Thyroid gland (tissue), 4 donors: ENCODE results near the gene MORC1. TPM values are rescaled to one million over a fixed set of nuclear protein-coding genes. Genes with fewer than 3 reads are reported as not detected.

ENCODE experiments used
- DNase-seq, 2 donors: peaks; one replicate each; pipeline ENCODE4 v3.0.0-alpha.2; 2019
- H3K27ac ChIP-seq, 3 donors: fragments of 200-600 bp; sonication (generic); 1 replicate in 2 of 3; 2 replicates in 1 of 3; pipeline ENCODE4 v1.5.1; 2016 to 2019; ENCODE audit warnings: mild to moderate bottlenecking in 1 of 3, moderate library complexity in 1 of 3
- H3K27me3 ChIP-seq: fragments of 200-600 bp; sonication (generic); one replicate; pipeline ENCODE4 v1.5.1; 2019
- H3K36me3 ChIP-seq, 2 donors: fragments of 200-600 bp; sonication (generic); one replicate each; pipeline ENCODE4 v1.5.1; 2016 to 2019
- H3K4me1 ChIP-seq, 2 donors: fragments of 200-600 bp; sonication (generic); one replicate each; pipeline ENCODE4 v1.5.1; 2017 to 2019
- H3K4me3 ChIP-seq, 3 donors: fragments of 200-600 bp; sonication (generic); replicated peaks in 1 of 3; 1 replicate in 2 of 3; 2 replicates in 1 of 3; pipeline ENCODE4 v1.5.1; 2016; ENCODE audit warnings: mild to moderate bottlenecking in 1 of 3
- H3K9me3 ChIP-seq: fragments of 200-600 bp; sonication (generic); one replicate; pipeline ENCODE4 v1.5.1; 2017
- POLR2A ChIP-seq, 2 donors: fragments of 450-650 bp; IDR thresholded peaks; one replicate each; pipeline ENCODE4 v1.6.1; 2017; ENCODE audit warnings: antibody characterized with exemption in 2 of 2, mild to moderate bottlenecking in 2 of 2, moderate library complexity in 1 of 2
- WGBS, 2 donors: methylation state at CpG; one replicate each; pipeline ENCODE4 v1.1.5; 2017; 5-methylcytosine and 5-hydroxymethylcytosine counted together
- intact Hi-C: fragments of 100-400 bp; cut with DNase I; formaldehyde crosslinking; loops from one replicate; pipeline ENCODE4 v1.15.1; 2023
- total RNA-seq, 4 donors: library from RNA; depleted of rRNA; stranded (reverse); fragments of >200 nt; gene quantifications; one replicate each; pipeline ENCODE4 v1.2.3, GENCODE V29; 2016
- TF ChIP-seq, protein P1 (sequence below), 6 experiments: fragments of 200-600 bp in 3 of 6; fragments of 450-650 bp in 3 of 6; sonication (generic) in 3 of 6; IDR thresholded peaks; one replicate each; pipeline ENCODE4 v1.5.1; 2016 to 2019; ENCODE audit warnings: antibody characterized with exemption in 6 of 6, mild to moderate bottlenecking in 2 of 6, inconsistent platforms in 1 of 6, moderate library complexity in 1 of 6

Gene MORC1
- total RNA-seq, 4 donors from 2014 or later: 0.13 TPM; not detected in 3

DNA sequence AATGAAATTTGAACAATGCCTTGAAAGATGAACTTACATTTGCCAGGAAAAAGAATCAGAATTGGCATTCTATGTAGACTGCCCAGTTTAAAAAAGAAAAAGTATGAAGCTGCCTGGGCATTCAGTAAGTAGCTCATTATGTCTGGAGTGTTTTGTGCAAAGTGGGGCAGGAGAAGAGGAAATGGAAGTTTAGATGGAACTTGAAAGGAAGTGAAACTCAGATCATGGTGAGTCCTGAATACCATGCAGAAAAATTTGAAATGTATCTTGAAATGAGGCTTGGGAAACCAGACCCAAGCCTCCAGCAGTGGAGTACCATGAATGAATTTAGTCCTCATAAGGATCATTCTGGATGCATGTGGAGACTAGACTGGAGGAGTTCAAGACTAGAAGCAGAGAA lies 4.8 kb upstream of the MORC1 start:
- intact Hi-C loops: no loop called here
- Histone ChIP-seq H3K4me1 (no peaks in the 10 kb centered on the region), H3K4me3 (no peak overlapping the region), H3K9me3 (no peaks in the 10 kb centered on the region), H3K27ac (no peak overlapping the region), H3K27me3 (no peaks in the 10 kb centered on the region), H3K36me3 (no peaks in the 10 kb centered on the region)
- no peak for DNase-seq
- TF ChIP-seq, protein P1, sequence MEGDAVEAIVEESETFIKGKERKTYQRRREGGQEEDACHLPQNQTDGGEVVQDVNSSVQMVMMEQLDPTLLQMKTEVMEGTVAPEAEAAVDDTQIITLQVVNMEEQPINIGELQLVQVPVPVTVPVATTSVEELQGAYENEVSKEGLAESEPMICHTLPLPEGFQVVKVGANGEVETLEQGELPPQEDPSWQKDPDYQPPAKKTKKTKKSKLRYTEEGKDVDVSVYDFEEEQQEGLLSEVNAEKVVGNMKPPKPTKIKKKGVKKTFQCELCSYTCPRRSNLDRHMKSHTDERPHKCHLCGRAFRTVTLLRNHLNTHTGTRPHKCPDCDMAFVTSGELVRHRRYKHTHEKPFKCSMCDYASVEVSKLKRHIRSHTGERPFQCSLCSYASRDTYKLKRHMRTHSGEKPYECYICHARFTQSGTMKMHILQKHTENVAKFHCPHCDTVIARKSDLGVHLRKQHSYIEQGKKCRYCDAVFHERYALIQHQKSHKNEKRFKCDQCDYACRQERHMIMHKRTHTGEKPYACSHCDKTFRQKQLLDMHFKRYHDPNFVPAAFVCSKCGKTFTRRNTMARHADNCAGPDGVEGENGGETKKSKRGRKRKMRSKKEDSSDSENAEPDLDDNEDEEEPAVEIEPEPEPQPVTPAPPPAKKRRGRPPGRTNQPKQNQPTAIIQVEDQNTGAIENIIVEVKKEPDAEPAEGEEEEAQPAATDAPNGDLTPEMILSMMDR (IDR thresholded peaks at IDR 0.05): no peak
- no peak for TF ChIP-seq POLR2A (IDR thresholded peaks at IDR 0.05)

DNA sequence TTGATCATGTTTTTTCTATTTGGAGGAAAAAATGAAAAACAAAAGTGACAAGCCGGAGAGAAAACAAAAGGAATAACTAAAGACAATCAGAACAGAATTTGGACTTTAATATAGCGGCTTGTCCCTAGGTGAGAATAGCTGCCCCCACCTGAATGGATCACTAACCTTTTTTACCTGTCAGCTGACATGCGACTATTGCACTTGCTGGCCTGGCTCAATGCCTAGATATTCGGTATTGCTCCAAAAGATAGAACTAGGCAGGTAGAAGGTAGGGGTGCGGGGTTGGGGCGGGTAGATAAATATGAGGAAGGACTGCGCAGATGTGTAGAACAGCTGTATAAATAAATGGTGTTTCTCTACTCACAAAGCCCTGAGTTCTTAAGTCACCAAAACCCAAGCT lies 650 bp upstream of the MORC1 start:
- intact Hi-C loops: no loop called here
- DNase-seq: no peak
- H3K9me3 ChIP-seq: no peaks in the 10 kb centered on the region
- H3K4me3 ChIP-seq: no peak overlapping the region
- 88 to 89% methylated on average over 7 of the region's 7 CpGs for WGBS, 2 donors
- TF ChIP-seq, protein P1 (IDR thresholded peaks at IDR 0.05): no peak
- TF ChIP-seq POLR2A (IDR thresholded peaks at IDR 0.05): no peak
- H3K27ac ChIP-seq: no peak overlapping the region
- no peaks in the 10 kb centered on the region for H3K4me1 ChIP-seq
- H3K36me3 ChIP-seq: no peaks in the 10 kb centered on the region
- H3K27me3 ChIP-seq: no peaks in the 10 kb centered on the region

DNA sequence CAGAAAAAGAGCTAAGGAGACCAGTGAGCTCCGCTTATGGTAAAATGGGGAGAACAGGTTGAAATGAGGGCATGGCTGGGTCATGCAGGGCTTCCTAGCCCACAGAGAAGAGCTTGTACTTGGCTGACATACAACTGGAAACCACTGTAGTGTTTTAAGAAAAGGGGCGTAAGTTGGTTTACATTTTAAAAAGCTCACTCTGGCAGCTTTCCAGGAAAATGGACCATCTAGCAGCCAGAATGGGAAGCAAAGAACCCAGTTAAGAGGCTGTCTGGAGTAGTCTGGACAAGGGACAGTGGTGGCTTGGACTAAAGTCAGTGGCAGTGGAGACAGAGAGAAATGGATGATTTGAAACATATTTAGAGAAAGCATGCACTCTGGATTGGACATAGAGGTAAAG lies 1.9 kb downstream of the MORC1 start:
- TF ChIP-seq POLR2A (IDR thresholded peaks at IDR 0.05): no peak
- TF ChIP-seq, protein P1 (IDR thresholded peaks at IDR 0.05): no peak
- Histone ChIP-seq H3K27me3 (no peaks in the 10 kb centered on the region), H3K4me1 (no peaks in the 10 kb centered on the region), H3K27ac (no peak overlapping the region), H3K4me3 (no peak overlapping the region), H3K36me3 (no peaks in the 10 kb centered on the region), H3K9me3 (no peaks in the 10 kb centered on the region)
- DNase-seq: no peak
- intact Hi-C loops: no loop called here
- WGBS, 2 donors: 46 to 60% methylated on average over 2 of the region's 2 CpGs

DNA sequence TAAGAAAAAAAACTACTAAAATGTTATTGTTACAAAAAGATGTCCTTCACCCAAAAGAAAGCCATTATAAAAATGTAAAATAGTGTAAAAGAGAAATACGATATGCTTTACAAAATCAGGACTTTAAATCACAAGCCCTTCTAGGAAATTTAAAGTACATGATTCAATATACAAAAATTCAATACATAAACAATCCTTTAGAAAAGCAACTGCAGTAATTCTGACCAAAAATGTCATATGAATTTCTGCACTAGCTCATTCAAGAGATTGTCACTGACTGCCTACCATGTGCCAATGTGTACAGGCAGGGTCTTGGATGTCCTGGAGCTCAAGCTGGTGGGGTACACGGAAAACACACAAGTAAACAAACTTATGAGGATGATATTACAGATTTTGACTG lies 2.5 kb downstream of the MORC1 start:
- no peak overlapping the region for H3K27ac ChIP-seq
- H3K4me1 ChIP-seq: no peaks in the 10 kb centered on the region
- H3K27me3 ChIP-seq: no peaks in the 10 kb centered on the region
- 84 to 90% methylated on average over 2 of the region's 2 CpGs for WGBS, 2 donors
- no peak for TF ChIP-seq POLR2A (IDR thresholded peaks at IDR 0.05)
- TF ChIP-seq, protein P1 (IDR thresholded peaks at IDR 0.05): no peak
- intact Hi-C loops: no loop called here
- no peaks in the 10 kb centered on the region for H3K9me3 ChIP-seq
- H3K4me3 ChIP-seq: no peak overlapping the region
- H3K36me3 ChIP-seq: no peaks in the 10 kb centered on the region
- DNase-seq: no peak

GRCh38 chr3:109114746-109115145 lies 3.2 kb downstream of the MORC1 start:
- H3K36me3 ChIP-seq: no peaks in the 10 kb centered on the region
- no peaks in the 10 kb centered on the region for H3K27me3 ChIP-seq
- H3K4me1 ChIP-seq: no peaks in the 10 kb centered on the region
- no peak overlapping the region for H3K4me3 ChIP-seq
- WGBS, 2 donors: 59 to 74% methylated on average over 4 of the region's 4 CpGs
- H3K27ac ChIP-seq: no peak overlapping the region
- intact Hi-C loops: no loop called here
- TF ChIP-seq, protein P1 (IDR thresholded peaks at IDR 0.05): no peak
- TF ChIP-seq POLR2A (IDR thresholded peaks at IDR 0.05): no peak
- no peaks in the 10 kb centered on the region for H3K9me3 ChIP-seq
- no peak for DNase-seq
